HCT116 (cell line): Measurements from ENCODE around the gene RMDN2. TPM values are rescaled to one million over a fixed set of nuclear protein-coding genes. Genes with fewer than 3 reads are reported as not detected.

Experiments
- ATAC-seq: fragments of 200-7000 bp; cut with Tn5 transposase; 2 replicates; pipeline ENCODE4 v1.9.1; 2020; ENCODE audit warnings: mild to moderate bottlenecking, moderate library complexity
- BruUV-seq: library from RNA; stranded (reverse); fragments of 400-500 nt; replicated peaks from 2 replicates; lab custom pipeline; 2021; lab: Mats Ljungman, UMichigan
- CTCF ChIA-PET: fragments of 300-600 bp; sonication (Branson Sonifier 250); formaldehyde crosslinking; loops from one replicate; lab custom pipeline; 2021; ENCODE audit warnings: antibody characterized with exemption; lab: Charles Lee
- POLR2A ChIA-PET: fragments of 300-600, 350-600 bp; sonication (Branson Sonifier 250); formaldehyde crosslinking; loops from one replicate; lab custom pipeline; 2021; ENCODE audit warnings: antibody characterized with exemption; lab: Charles Lee
- RAD21 ChIA-PET, 2 experiments: fragments of 300-600 bp; sonication (Branson Sonifier 250); formaldehyde crosslinking; loops; one replicate each; lab custom pipeline; 2023; ENCODE audit warnings: low total read pairs in 2 of 2; ENCODE audit not compliant: uncharacterized antibody in 2 of 2, unreplicated experiment in 2 of 2, low non-redundant PET in 1 of 2; lab: Charles Lee
- DNase-seq: peaks from one replicate; pipeline ENCODE4 v3.0.0-alpha.2; 2010; ENCODE audit warnings: low read depth, low spot score
- H2AFZ ChIP-seq: fragments of 200-600 bp; shearing (Covaris generic), sonication (generic); 2 replicates; pipeline ENCODE4 v1.6.1; 2017; ENCODE audit warnings: low read depth, mixed run types, mixed read lengths, antibody characterized with exemption, low read length; ENCODE audit not compliant: poor library complexity, severe bottlenecking
- H3K27ac ChIP-seq: 2 replicates; pipeline ENCODE4 v1.5.1; 2012; ENCODE audit warnings: low read depth, low read length
- H3K27me3 ChIP-seq: fragments of 200-600 bp; sonication (generic); 2 replicates; pipeline ENCODE4 v1.6.1; 2016; ENCODE audit warnings: mixed run types, low read length, mixed read lengths; ENCODE audit not compliant: insufficient read depth
- H3K36me3 ChIP-seq, 2 experiments: fragments of 200-500 bp in 1 of 2; fragments of 200-600 bp in 1 of 2; sonication (Bioruptor generic) in 1 of 2; sonication (generic) in 1 of 2; 2 replicates each; pipeline versions ENCODE4 v1.5.1 to v1.6.1; 2014 to 2016; ENCODE audit warnings: low read length in 2 of 2, inconsistent platforms in 1 of 2, mixed read lengths in 1 of 2, mixed run types in 1 of 2; ENCODE audit not compliant: insufficient read depth in 2 of 2, control insufficient read depth in 1 of 2
- H3K4me1 ChIP-seq, 2 experiments: fragments of 200-600 bp in 1 of 2; sonication (generic) in 1 of 2; 2 replicates each; pipeline versions ENCODE4 v1.5.1 to v1.6.1; 2012 to 2017; ENCODE audit warnings: low read length in 2 of 2, inconsistent platforms in 1 of 2, mild to moderate bottlenecking in 1 of 2, mixed read lengths in 1 of 2, mixed run types in 1 of 2, moderate library complexity in 1 of 2; ENCODE audit not compliant: insufficient read depth in 2 of 2, control insufficient read depth in 1 of 2
- H3K4me2 ChIP-seq: fragments of 200-600 bp; sonication (generic); 2 replicates; pipeline ENCODE4 v1.6.1; 2017; ENCODE audit warnings: mixed run types, low read length, mixed read lengths
- H3K4me3 ChIP-seq, 2 experiments: fragments of 200-600 bp in 1 of 2; sonication (generic) in 1 of 2; replicated peaks in 1 of 2; 2 replicates each; pipeline ENCODE4 v1.5.1; 2011 to 2016; ENCODE audit warnings: low read length in 2 of 2, control low read depth in 1 of 2, low read depth in 1 of 2, mild to moderate bottlenecking in 1 of 2, mixed read lengths in 1 of 2, mixed run types in 1 of 2
- H3K79me2 ChIP-seq: fragments of 200-600 bp; sonication (generic); 2 replicates; pipeline ENCODE4 v1.6.1; 2017; ENCODE audit warnings: mild to moderate bottlenecking, mixed run types, low read length, moderate library complexity, mixed read lengths; ENCODE audit not compliant: insufficient read depth
- H3K9ac ChIP-seq: fragments of 200-600 bp; sonication (generic); 2 replicates; pipeline ENCODE4 v1.6.1; 2016; ENCODE audit warnings: low read length, mixed read lengths
- H3K9me2 ChIP-seq: fragments of 200-600 bp; sonication (generic), shearing (Covaris generic); 2 replicates; pipeline ENCODE4 v1.6.1; 2017; ENCODE audit warnings: mixed run types, mild to moderate bottlenecking, moderate library complexity; ENCODE audit not compliant: insufficient read depth
- H3K9me3 ChIP-seq, 2 experiments: fragments of 200-500 bp in 1 of 2; fragments of 200-600 bp in 1 of 2; sonication (Bioruptor generic) in 1 of 2; sonication (generic) in 1 of 2; 2 replicates each; pipeline ENCODE4 v1.6.1; 2014 to 2017; ENCODE audit warnings: low read length in 2 of 2, mixed read lengths in 2 of 2, inconsistent platforms in 1 of 2, low read depth in 1 of 2, mild to moderate bottlenecking in 1 of 2, mixed run types in 1 of 2, moderate library complexity in 1 of 2; ENCODE audit not compliant: control insufficient read depth in 1 of 2, insufficient read depth in 1 of 2
- H4K20me1 ChIP-seq: fragments of 200-600 bp; sonication (generic), shearing (Covaris generic); 2 replicates; pipeline ENCODE4 v1.6.1; 2017; ENCODE audit warnings: mixed run types, mild to moderate bottlenecking, moderate library complexity; ENCODE audit not compliant: insufficient read depth
- CBX3 ChIP-seq: IDR thresholded peaks from 2 replicates; pipeline ENCODE4 v1.6.1; 2012; ENCODE audit warnings: low read depth
- EZH2 ChIP-seq: fragments of 200-600 bp; sonication (generic); IDR thresholded peaks from 2 replicates; pipeline ENCODE4 v1.6.1; 2017; ENCODE audit warnings: antibody characterized with exemption, mixed run types
- EZH2phosphoT487 ChIP-seq: fragments of 200-600 bp; IDR thresholded peaks from 2 replicates; pipeline ENCODE4 v1.6.1; 2018; ENCODE audit warnings: antibody characterized with exemption, borderline replicate concordance
- FOSL1 ChIP-seq: IDR thresholded peaks from 2 replicates; pipeline ENCODE4 v1.6.1; 2012; ENCODE audit warnings: low read depth
- POLR2AphosphoS5 ChIP-seq: IDR thresholded peaks from 2 replicates; pipeline ENCODE4 v1.6.1; 2011; ENCODE audit warnings: mild to moderate bottlenecking, low read depth, low read length, moderate library complexity
- RAD21 ChIP-seq: IDR thresholded peaks from 2 replicates; pipeline ENCODE4 v1.6.1; 2012; ENCODE audit warnings: low read depth, mild to moderate bottlenecking
- SIN3A ChIP-seq: IDR thresholded peaks from 2 replicates; pipeline ENCODE4 v1.6.1; 2012; ENCODE audit warnings: low read depth
- SP1 ChIP-seq: IDR thresholded peaks from 2 replicates; pipeline ENCODE4 v1.6.1; 2012; ENCODE audit warnings: low read depth
- TCF7L2 ChIP-seq: IDR thresholded peaks from 2 replicates; pipeline ENCODE4 v1.7.0; 2011; ENCODE audit warnings: borderline replicate concordance, inconsistent platforms; ENCODE audit not compliant: insufficient read depth, insufficient read length; ENCODE audit errors: extremely low read depth
- ZFX ChIP-seq: fragments of 450-650 bp; IDR thresholded peaks from 2 replicates; pipeline ENCODE4 v1.6.1; 2017
- intact Hi-C: fragments of 100-400 bp; cut with micrococcal nuclease; formaldehyde crosslinking; loops from 2 replicates; pipeline ENCODE4 v1.10.0; 2022
- total RNA-seq: library from RNA; stranded (reverse); gene quantifications from one replicate; pipeline ENCODE4 v1.2.1, GENCODE V29; 2021; ENCODE audit not compliant: unreplicated experiment
- TF ChIP-seq, protein P1 (sequence below): IDR thresholded peaks from 2 replicates; pipeline ENCODE4 v1.6.1; 2011; ENCODE audit warnings: mild to moderate bottlenecking, low read length, moderate library complexity; ENCODE audit not compliant: insufficient replicate concordance; ENCODE audit errors: extremely low read depth

The RMDN2 gene
- total RNA-seq, 1 experiment from 2014 or later = 4.5 TPM

- intact Hi-C loops = loop anchor here (5.0 to 10.0 kb wide), 2 partner anchors 591 to 1093 kb away; no protein-coding TSS in a partner anchor
- no peak overlapping the region for H3K4me2 ChIP-seq
- H3K9me3 ChIP-seq = no peaks in the 10 kb centered on the region
- POLR2A ChIA-PET = no interaction called here
- no peaks in the 10 kb centered on the region for H3K36me3 ChIP-seq
- RAD21 ChIA-PET = no interaction called here
- no peak overlapping the region for H2AFZ ChIP-seq
- TF ChIP-seq EZH2phosphoT487 = no peak
- no peaks in the 10 kb centered on the region for H3K27me3 ChIP-seq
- BruUV-seq = no TSS peak
- no peak overlapping the region for H3K9ac ChIP-seq
- no peak for DNase-seq
- no peak for ATAC-seq
- no peak overlapping the region for H3K27ac ChIP-seq
- no peak overlapping the region for H3K4me3 ChIP-seq
- CTCF ChIA-PET = interaction anchor here (3.4 kb wide), 1 partner anchor 478 kb away, joined by 129 read pairs; no protein-coding TSS in a partner anchor
- H3K9me2 ChIP-seq = no peaks in the 10 kb centered on the region
- no peaks in the 10 kb centered on the region for H4K20me1 ChIP-seq
- H3K4me1 ChIP-seq = no peaks in the 10 kb centered on the region
- H3K79me2 ChIP-seq = no peaks in the 10 kb centered on the region
These were observed 49.6 kb upstream of the RMDN2 start for GRCh38 chr2:37875403-37875906.

DNA sequence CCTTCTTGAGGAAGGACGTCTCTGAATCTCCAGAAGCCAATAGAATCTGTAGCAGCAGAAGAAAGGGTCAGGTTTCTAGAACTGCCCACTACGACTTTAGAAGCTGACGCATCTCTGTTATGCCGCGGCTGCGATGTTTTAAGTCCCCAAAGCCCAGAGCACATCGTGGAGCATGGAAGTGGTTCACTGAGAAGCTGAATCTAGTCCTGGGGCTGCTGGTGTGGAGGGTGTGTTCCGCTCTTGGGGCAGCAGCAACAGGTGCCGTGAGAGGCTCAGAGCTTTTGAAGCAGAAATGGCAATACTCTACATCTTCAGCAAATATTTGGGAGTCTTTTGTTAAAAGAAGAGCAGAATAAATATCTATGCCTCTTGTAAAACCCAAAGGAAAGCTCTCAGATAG lies 48.9 kb upstream of the RMDN2 start:
- H3K4me3 ChIP-seq = no peak overlapping the region
- no peaks in the 10 kb centered on the region for H3K4me1 ChIP-seq
- ChIA-PET POLR2A (no interaction called here), CTCF (interaction anchor here (1.2 to 3.9 kb wide), 5 partner anchors 43 to 1106 kb away, joined by 4 to 129 read pairs (median 33); no protein-coding TSS in a partner anchor), RAD21 (interaction anchor here (0.9 to 2.9 kb wide), 3 partner anchors 462 to 481 kb away, joined by 3 to 29 read pairs (median 5); no protein-coding TSS in a partner anchor)
- no peaks in the 10 kb centered on the region for H3K9me2 ChIP-seq
- intact Hi-C loops = loop anchor here (2.0 to 10.0 kb wide), 3 partner anchors 43 to 1094 kb away; no protein-coding TSS in a partner anchor
- DNase-seq = no peak
- no peaks in the 10 kb centered on the region for H4K20me1 ChIP-seq
- H3K27ac ChIP-seq = no peak overlapping the region
- TF ChIP-seq CBX3 (no peak), EZH2 (no peak), FOSL1 (no peak), SIN3A (no peak), TCF7L2 (no peak), ZFX (no peak), SP1 (no peak), POLR2AphosphoS5 (no peak), RAD21 (no peak)
- TF ChIP-seq, protein P1, sequence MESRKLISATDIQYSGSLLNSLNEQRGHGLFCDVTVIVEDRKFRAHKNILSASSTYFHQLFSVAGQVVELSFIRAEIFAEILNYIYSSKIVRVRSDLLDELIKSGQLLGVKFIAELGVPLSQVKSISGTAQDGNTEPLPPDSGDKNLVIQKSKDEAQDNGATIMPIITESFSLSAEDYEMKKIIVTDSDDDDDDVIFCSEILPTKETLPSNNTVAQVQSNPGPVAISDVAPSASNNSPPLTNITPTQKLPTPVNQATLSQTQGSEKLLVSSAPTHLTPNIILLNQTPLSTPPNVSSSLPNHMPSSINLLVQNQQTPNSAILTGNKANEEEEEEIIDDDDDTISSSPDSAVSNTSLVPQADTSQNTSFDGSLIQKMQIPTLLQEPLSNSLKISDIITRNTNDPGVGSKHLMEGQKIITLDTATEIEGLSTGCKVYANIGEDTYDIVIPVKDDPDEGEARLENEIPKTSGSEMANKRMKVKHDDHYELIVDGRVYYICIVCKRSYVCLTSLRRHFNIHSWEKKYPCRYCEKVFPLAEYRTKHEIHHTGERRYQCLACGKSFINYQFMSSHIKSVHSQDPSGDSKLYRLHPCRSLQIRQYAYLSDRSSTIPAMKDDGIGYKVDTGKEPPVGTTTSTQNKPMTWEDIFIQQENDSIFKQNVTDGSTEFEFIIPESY = no peak
- H3K9ac ChIP-seq = no peak overlapping the region
- no peaks in the 10 kb centered on the region for H3K36me3 ChIP-seq
- H3K9me3 ChIP-seq = no peaks in the 10 kb centered on the region
- H3K79me2 ChIP-seq = no peaks in the 10 kb centered on the region
- ATAC-seq = no peak
- H2AFZ ChIP-seq = no peak overlapping the region
- H3K27me3 ChIP-seq = no peaks in the 10 kb centered on the region
- BruUV-seq = no TSS peak
- no peak overlapping the region for H3K4me2 ChIP-seq
